Measurements from ENCODE around the gene SLC25A42. TPM values are rescaled to one million over a fixed set of nuclear protein-coding genes. Genes with fewer than 3 reads are reported as not detected.

The SLC25A42 gene
- total and polyA plus RNA-seq, 7 donors, result 2.4 to 9.5 (median 7.8) TPM

DNA sequence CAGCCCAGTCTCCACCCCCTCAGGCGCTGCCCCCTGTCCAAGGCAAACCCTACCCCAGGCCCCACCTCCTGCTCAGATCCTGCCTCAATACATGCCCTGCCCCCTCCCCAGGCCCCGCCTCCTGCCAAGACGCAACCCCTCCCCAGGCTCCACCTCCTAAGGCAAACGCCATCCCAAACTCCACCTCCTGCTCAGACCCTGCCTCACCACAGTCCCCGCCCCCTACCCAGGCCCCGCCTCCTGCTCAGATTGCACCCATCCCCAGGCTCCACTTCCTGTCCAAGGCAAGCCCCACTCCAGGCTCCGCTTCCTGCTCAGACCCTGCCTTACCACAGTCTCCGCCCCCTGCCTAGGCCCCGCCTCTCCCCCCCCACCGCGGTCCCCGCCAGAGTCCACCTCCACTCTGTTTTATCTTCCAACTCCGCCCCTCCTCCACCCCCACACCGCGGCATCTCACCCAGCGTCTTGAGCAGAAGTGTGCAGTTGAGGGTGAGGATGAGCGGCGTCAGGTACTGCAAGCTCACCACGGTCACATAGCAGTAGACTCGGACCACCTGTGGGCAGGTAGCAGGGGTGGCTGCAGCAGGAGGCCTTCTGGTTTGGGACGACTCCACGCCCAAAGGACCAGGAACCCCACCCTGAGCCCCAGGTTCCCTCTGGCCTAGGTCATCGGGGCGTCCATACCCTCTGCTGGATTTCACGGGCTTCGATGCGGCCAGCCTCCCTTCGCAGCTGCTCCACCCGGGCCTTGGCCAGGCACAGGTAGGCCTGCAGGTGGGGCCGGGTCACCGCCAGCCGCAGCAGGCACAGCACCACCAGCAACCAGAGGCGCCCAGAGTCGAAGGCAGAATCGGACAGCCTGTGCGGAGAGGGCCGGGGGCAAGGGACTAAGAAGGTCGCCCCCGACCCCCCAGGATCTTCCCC, 56.8 kb downstream of the SLC25A42 start:
- intact Hi-C loops (cut with DNase I), result no loop called here
- Histone ChIP-seq H3K36me3 (peaks cover 0 to 19% (median 2%) of the 10 kb centered on the region in 4 donors), H3K27me3 (no peaks in the 10 kb centered on the region), H3K27ac (peak overlapping the region in 3 of 4 donors; percentile 68 to 75 (median 71)), H3K4me3 (peak overlapping the region; percentile 4 to 43 (median 30)), H3K9me3 (no peaks in the 10 kb centered on the region), H3K4me1 (peaks cover 0 to 18% (median 5%) of the 10 kb centered on the region in 4 donors)
- 74 to 75% methylated on average over 39 of the region's 39 CpGs for WGBS, 2 donors
- TF ChIP-seq EP300 (IDR thresholded peaks at IDR 0.05) (no peak), POLR2AphosphoS5 (IDR thresholded peaks at IDR 0.05) (no peak), POLR2A (IDR thresholded peaks at IDR 0.05) (no peak)
- TF ChIP-seq, protein P1, sequence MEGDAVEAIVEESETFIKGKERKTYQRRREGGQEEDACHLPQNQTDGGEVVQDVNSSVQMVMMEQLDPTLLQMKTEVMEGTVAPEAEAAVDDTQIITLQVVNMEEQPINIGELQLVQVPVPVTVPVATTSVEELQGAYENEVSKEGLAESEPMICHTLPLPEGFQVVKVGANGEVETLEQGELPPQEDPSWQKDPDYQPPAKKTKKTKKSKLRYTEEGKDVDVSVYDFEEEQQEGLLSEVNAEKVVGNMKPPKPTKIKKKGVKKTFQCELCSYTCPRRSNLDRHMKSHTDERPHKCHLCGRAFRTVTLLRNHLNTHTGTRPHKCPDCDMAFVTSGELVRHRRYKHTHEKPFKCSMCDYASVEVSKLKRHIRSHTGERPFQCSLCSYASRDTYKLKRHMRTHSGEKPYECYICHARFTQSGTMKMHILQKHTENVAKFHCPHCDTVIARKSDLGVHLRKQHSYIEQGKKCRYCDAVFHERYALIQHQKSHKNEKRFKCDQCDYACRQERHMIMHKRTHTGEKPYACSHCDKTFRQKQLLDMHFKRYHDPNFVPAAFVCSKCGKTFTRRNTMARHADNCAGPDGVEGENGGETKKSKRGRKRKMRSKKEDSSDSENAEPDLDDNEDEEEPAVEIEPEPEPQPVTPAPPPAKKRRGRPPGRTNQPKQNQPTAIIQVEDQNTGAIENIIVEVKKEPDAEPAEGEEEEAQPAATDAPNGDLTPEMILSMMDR (IDR thresholded peaks at IDR 0.05), result no peak
- DNase-seq, result peak; percentile 95

DNA sequence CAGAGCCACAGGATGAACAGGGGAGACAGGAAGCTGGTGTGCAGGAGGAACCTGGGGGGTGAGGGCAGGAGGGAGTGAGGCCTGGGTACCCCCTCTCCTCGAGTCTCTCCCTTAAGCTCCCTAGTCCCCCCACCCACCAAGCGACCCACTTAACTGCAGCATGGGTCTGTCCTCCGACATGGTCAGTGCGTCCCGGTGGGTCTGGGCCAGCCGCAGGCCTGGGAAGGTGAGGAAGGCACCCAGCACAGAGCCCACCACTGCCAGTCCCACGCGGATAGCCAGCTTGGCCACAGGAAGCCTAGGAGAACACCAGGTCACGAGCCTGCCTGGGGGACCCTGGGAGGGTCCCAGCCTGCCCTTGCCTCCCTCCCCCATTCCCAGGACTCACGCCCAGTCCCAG, 57.6 kb downstream of the SLC25A42 start:
- intact Hi-C loops (cut with DNase I), result no loop called here
- TF ChIP-seq EP300 (IDR thresholded peaks at IDR 0.05) (no peak), POLR2AphosphoS5 (IDR thresholded peaks at IDR 0.05) (no peak), POLR2A (IDR thresholded peaks at IDR 0.05) (no peak)
- TF ChIP-seq, protein P1 (IDR thresholded peaks at IDR 0.05), result no peak
- no peaks in the 10 kb centered on the region for H3K27me3 ChIP-seq
- no peak overlapping the region for H3K4me3 ChIP-seq
- DNase-seq, result no peak
- WGBS, 2 donors, result 90 to 94% methylated on average over 10 of the region's 10 CpGs
- no peaks in the 10 kb centered on the region for H3K9me3 ChIP-seq
- peaks cover 0 to 19% (median 2%) of the 10 kb centered on the region in 4 donors for H3K36me3 ChIP-seq
- peaks cover 0 to 18% (median 5%) of the 10 kb centered on the region in 4 donors for H3K4me1 ChIP-seq
- H3K27ac ChIP-seq, result peak overlapping the region in 1 of 4 donors; percentile 57

DNA sequence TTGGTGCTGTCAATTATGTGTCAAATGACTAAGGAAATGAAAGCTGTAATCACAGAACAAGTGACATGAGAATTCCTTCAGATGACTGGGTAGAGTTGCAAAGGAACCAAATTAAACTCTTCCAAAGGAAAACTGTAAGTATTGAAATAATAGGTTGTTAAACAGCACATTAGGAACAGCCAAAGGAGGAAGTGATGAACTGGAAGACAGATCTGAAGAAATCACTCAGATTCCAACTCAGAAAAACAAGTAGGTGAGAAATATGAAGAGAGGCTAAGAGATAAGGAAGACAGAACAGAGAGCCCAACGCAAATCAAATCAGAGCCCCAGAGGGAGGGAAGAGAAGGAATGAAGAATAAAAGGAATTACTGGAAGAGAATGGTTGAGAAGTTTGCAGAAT, 59.1 kb downstream of the SLC25A42 start:
- TF ChIP-seq POLR2AphosphoS5 (IDR thresholded peaks at IDR 0.05) (no peak), POLR2A (IDR thresholded peaks at IDR 0.05) (no peak), EP300 (IDR thresholded peaks at IDR 0.05) (no peak)
- TF ChIP-seq, protein P1 (IDR thresholded peaks at IDR 0.05), result no peak

DNA sequence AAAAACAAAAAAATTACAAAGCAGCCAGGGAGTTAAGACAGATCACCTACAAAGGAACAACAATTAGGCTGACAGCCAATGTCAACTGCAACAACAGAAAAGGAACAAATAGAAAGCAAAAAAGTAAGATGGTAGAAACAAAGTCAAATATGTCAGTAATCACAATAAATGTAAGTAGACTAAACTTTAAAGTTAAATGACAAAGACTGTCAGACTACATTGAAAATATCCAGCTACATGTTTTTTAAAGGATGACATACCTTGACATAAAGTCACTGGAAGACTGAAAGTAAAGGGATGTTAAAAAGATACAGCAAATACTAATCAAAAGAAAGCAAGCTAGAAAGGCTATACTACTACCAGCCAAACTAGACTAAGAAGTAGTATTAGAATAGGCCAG, 59.6 kb downstream of the SLC25A42 start:
- H3K9me3 ChIP-seq, result no peaks in the 10 kb centered on the region
- no peak for TF ChIP-seq POLR2A (IDR thresholded peaks at IDR 0.05)
- no peak overlapping the region for H3K27ac ChIP-seq
- DNase-seq, result no peak
- H3K4me1 ChIP-seq, result peaks cover 0 to 18% (median 5%) of the 10 kb centered on the region in 4 donors
- H3K36me3 ChIP-seq, result peaks cover 0 to 17% (median 2%) of the 10 kb centered on the region in 4 donors
- intact Hi-C loops (cut with DNase I), result no loop called here
- H3K27me3 ChIP-seq, result no peaks in the 10 kb centered on the region
- no peak overlapping the region for H3K4me3 ChIP-seq

More for the DNA sequence above, 59.1 kb downstream of the SLC25A42 start:
- Histone ChIP-seq H3K36me3 (peaks cover 0 to 19% (median 2%) of the 10 kb centered on the region in 4 donors), H3K4me3 (no peak overlapping the region), H3K9me3 (no peaks in the 10 kb centered on the region), H3K4me1 (peaks cover 0 to 18% (median 5%) of the 10 kb centered on the region in 4 donors), H3K27me3 (no peaks in the 10 kb centered on the region), H3K27ac (no peak overlapping the region)
- DNase-seq, result no peak
- intact Hi-C loops (cut with DNase I), result no loop called here
- WGBS, 2 donors, result 90 to 100% methylated on average over 1 of the region's 1 CpG

DNA sequence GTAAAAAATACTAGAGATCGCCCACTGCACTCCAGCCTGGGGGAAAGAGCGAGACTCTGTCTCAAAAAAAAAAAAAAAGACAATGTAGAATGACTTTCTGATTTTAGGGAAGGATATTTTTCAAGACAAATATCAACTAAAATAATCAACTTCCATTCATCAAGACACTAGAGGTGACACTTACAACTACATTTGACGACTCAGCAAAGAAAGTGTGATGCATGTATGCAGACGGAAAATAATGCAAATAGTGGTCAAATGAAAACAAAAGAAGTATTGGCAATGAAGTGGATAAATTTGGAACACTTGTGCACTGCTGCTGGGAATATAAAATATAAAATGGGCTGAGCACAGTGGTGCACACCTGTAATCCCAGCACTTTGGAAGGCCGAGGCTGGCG, 62.3 kb downstream of the SLC25A42 start:
- H3K36me3 ChIP-seq, result peaks cover 0 to 20% (median 2%) of the 10 kb centered on the region in 4 donors
- H3K4me3 ChIP-seq, result no peak overlapping the region
- H3K27ac ChIP-seq, result no peak overlapping the region
- intact Hi-C loops (cut with DNase I), result no loop called here
- no peak for DNase-seq
- no peaks in the 10 kb centered on the region for H3K27me3 ChIP-seq
- TF ChIP-seq EP300 (IDR thresholded peaks at IDR 0.05) (no peak), POLR2A (IDR thresholded peaks at IDR 0.05) (no peak)
- TF ChIP-seq, protein P1 (IDR thresholded peaks at IDR 0.05), result no peak
- no peaks in the 10 kb centered on the region for H3K9me3 ChIP-seq
- 96 to 97% methylated on average over 6 of the region's 6 CpGs for WGBS, 2 donors
- no peaks in the 10 kb centered on the region for H3K4me1 ChIP-seq
